Measurements from ENCODE around the gene EHHADH. TPM values are rescaled to one million over a fixed set of nuclear protein-coding genes. Genes with fewer than 3 reads are reported as not detected.

The EHHADH gene
- total and polyA plus RNA-seq, 2 donors (not counting 3 experiments of a cell fraction or from before 2014, with no cell fraction given), result 1.3 to 5.8 TPM

DNA sequence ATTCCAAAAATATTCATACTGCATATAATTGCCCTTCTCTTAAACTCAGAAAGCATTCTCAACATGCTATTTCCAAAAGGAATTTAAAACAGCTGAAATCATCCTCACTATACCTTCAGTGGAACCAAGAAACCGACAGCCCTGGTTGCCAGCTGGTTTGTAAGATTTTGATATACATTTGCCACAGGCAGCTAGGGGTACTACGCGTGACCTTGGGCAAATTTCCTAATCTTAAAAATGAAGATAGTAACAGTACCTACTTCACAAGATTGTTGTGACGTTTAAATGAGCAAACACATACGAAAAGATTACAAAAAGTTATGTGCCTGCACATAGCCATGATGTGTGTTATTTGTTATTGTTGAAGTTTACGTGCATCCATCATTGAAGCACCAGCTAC is 108.3 kb downstream of the EHHADH start:
- Histone ChIP-seq H3K9me1 (replicated peaks; ENCODE audit: control insufficient read depth, extremely low read depth, insufficient read depth, low read length) (no peaks in the 10 kb centered on the region), H3K4me3 (replicated peaks in 1 of 3; ENCODE audit: insufficient read depth in 1 of 3, low read depth in 1 of 3, low read length in 3 of 3) (no peak overlapping the region), H3K79me2 (ENCODE audit: control insufficient read depth, insufficient read depth, low read length) (no peaks in the 10 kb centered on the region), H2AFZ (ENCODE audit: low read depth, low read length) (no peak overlapping the region), H3K4me1 (ENCODE audit: control insufficient read depth, extremely low read depth, insufficient read depth, low read length) (no peaks in the 10 kb centered on the region), H3K4me2 (ENCODE audit: insufficient read depth, low read length) (no peak overlapping the region), H3K9ac (replicated peaks; ENCODE audit: extremely low read depth, insufficient read depth, low read length) (no peak overlapping the region), H3K36me3 (ENCODE audit: control insufficient read depth in 2 of 2, extremely low read depth in 1 of 2, insufficient read depth in 2 of 2, low read length in 2 of 2) (no peaks in the 10 kb centered on the region), H3K27ac (ENCODE audit: insufficient read depth, low read depth, low read length) (no peak overlapping the region), H3K27me3 (ENCODE audit: control insufficient read depth in 2 of 2, insufficient read depth in 2 of 2, low read length in 2 of 2) (peaks cover 16 to 32% of the 10 kb centered on the region in 2 experiments), H4K20me1 (replicated peaks; ENCODE audit: control insufficient read depth, extremely low read depth, insufficient read depth, low read length) (no peaks in the 10 kb centered on the region), H3K9me3 (replicated peaks; ENCODE audit: control insufficient read depth, insufficient read depth, low read length) (no peaks in the 10 kb centered on the region)
- no peak for FAIRE-seq
- no TSS peak for BruUV-seq (replicated peaks)
- DNase-seq (ENCODE audit: low read depth, low spot score), result no peak
- ChIA-PET CTCF (no interaction called here), POLR2A (no interaction called here)
- intact Hi-C loops (cut with micrococcal nuclease) (no loop called here), dilution Hi-C loops (cut with MboI; ENCODE audit: extremely low pct_ligation_motif_present, low sequenced_read_pairs) (no loop called here)
- TF ChIP-seq CTCF (IDR thresholded peaks at IDR 0.05; ENCODE audit: extremely low read depth in 1 of 2, insufficient read depth in 1 of 2, low read depth in 1 of 2, low read length in 2 of 2) (no peak), POLR2A (IDR thresholded peaks at IDR 0.05; ENCODE audit: low read depth, low read length) (no peak), POLR2AphosphoS5 (IDR thresholded peaks at IDR 0.05; ENCODE audit: insufficient read depth, low read depth, low read length) (no peak), FOS (IDR thresholded peaks at IDR 0.05; ENCODE audit: borderline replicate concordance, insufficient read depth, low read length) (no peak), MAX (IDR thresholded peaks at IDR 0.05; ENCODE audit: insufficient read depth, insufficient read length) (no peak), EZH2 (IDR thresholded peaks at IDR 0.05; ENCODE audit: borderline replicate concordance, low read depth, low read length, severe bottlenecking) (no peak), GATA2 (IDR thresholded peaks at IDR 0.05; ENCODE audit: insufficient read depth, insufficient read length, low read depth, low read length) (no peak), MYC (IDR thresholded peaks at IDR 0.05; ENCODE audit: low read depth, low read length) (no peak), JUN (IDR thresholded peaks at IDR 0.05; ENCODE audit: borderline replicate concordance, insufficient read depth, insufficient read length, low read depth) (no peak)

Data from endothelial cell of umbilical vein (primary cell).